Right lobe of liver (tissue), 4 donors: ENCODE measurements around the gene GP1BB.

Source experiments
- CTCF ChIP-seq, 4 donors: fragments of 200-600 bp in 3 of 4; fragments of 450-650 bp in 1 of 4; IDR thresholded peaks; one replicate each; pipeline versions ENCODE4 v1.5.1 to v1.8.0; 2016 to 2022; ENCODE audit warnings: antibody characterized with exemption in 4 of 4, mild to moderate bottlenecking in 2 of 4
- POLR2A ChIP-seq: fragments of 450-650 bp; IDR thresholded peaks from one replicate; pipeline ENCODE4 v1.6.1; 2017; ENCODE audit warnings: antibody characterized with exemption, mild to moderate bottlenecking
- donor health status: DM: no; HTN: no; CAD: no.
- donor health status: DM: no; HTN: no; CAD: no.
- donor health status: DM: no; HTN: yes; CAD: no.

- TF ChIP-seq CTCF (IDR thresholded peaks at IDR 0.05) (no peak), POLR2A (no peak)
Observed at GRCh38 chr22:19732403-19733113, 9.2 kb downstream of the GP1BB start.
